NCI-H460 (cell line): ENCODE measurements around the gene GMDS. TPM values are rescaled to one million over a fixed set of nuclear protein-coding genes. Genes with fewer than 3 reads are reported as not detected.

Source experiments
- DNase-seq: peaks from one replicate; pipeline ENCODE4 v3.0.0-alpha.2; 2016; ENCODE audit warnings: low read depth; ENCODE audit errors: extremely low read depth
- total RNA-seq: library from RNA; depleted of rRNA; stranded (reverse); fragments of >200 nt; shearing (Covaris generic); gene quantifications from 2 replicates; pipeline ENCODE4 v1.2.3, GENCODE V29; 2014

Gene GMDS
- total RNA-seq, 1 experiment from 2014 or later: 20.3 TPM

DNA sequence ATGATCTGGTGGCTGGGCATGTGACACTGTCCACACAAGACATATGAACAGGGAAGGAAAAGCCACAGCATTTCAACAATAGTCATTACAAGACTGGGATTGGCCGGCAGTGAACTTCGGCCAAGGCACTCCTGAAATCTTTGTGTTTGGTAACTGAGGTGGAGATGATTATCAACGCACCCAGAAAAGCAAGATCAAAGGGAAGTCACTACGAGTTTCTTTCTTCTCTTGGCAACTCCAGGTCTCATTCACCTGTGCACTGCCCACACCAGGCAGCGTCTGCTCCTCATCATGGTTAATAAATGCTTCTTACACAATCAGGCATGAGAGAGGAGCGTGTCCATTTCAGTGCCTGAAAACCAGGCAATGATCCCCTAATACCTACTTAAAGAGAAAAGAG, 656.2 kb downstream of the GMDS start:
- DNase-seq: no peak

DNA sequence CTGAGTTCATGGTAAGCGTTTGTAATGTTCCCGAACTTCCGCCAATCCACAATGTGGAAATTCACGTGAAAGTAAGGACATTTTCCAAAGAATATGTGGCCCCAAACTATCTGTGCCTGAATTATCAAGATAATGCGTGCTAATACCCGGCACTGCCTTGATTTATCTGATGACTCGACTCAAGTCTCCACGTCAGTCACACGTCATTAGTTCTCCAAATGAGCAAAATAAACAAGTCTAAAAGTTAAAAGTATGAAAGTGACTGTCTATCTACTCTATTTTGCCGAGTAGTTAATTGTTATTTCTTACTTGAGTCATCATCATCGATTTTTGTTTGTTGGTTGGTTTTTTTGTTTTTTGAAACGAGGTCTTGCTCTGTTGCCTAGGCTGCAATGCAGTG, 657.4 kb downstream of the GMDS start:
- no peak for DNase-seq

DNA sequence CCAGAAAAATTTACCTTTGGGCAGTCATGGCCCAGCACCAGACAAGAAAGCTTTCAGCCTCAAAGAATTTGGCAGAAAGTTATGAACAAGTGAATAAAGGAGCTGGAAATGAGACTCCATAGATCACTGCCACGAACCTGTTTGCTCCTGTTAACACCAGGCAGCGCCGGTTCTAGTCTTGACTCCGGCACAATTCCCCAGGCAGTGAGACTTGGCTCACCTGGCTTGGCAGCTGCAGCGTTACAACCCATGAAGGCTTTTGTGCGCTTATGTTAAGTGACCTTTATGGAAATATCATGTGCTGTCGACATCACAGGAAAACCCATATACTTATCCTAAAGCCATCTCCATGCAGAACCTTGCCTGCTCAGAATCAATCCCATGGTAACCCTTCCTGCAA, 657.9 kb downstream of the GMDS start:
- no peak for DNase-seq

DNA sequence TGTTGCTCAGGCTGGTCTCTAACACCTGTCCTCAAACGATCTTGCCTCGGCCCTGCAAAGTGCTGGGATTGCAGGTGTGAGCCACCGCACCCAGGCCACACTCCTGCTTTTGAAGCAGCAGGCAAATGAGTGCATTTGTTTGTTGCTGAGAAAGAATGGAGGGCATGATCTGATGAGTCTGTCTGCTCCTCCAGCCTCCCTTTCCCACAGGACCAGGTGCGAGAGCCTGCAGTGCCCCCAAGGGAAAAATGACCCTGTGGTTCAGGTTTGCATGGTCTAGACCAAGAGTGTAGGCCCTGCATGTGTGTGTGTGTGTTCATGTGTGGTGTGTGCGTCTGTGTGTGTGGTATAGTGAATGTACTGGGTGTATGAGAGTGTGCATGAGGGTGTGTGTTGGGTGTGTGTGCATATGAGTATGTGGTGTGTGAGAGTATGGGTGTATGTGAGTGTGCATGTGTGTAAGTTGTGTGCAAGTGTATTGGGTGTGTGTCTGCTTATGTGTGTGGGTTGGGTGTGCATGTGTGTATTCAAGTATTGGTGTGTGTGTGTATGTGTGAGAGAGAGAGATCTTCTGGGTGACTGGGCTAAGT, 658.4 kb downstream of the GMDS start:
- no peak for DNase-seq

- DNase-seq: no peak
Measured at GRCh38 chr6:1586256-1586655, 659.1 kb downstream of the GMDS start.

DNA sequence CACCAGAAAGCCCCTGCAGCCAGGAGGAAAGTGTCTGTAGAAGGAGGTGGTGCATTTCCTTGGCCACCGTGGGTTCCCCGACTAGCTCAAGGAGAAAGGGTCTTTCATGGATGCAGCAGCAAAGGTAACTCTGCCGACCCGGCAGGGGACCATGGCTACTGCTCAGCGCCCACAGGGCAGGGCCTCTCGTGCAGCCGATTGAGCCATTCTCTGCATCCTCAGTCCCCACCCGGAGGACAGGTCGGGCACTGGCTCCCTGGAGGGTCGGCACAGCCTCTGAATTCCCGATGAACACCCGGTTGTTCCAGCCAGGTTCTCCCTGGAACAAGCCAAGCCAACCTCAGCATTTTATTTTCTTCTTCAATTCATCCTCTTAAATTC, 659.7 kb downstream of the GMDS start:
- DNase-seq: no peak

DNA sequence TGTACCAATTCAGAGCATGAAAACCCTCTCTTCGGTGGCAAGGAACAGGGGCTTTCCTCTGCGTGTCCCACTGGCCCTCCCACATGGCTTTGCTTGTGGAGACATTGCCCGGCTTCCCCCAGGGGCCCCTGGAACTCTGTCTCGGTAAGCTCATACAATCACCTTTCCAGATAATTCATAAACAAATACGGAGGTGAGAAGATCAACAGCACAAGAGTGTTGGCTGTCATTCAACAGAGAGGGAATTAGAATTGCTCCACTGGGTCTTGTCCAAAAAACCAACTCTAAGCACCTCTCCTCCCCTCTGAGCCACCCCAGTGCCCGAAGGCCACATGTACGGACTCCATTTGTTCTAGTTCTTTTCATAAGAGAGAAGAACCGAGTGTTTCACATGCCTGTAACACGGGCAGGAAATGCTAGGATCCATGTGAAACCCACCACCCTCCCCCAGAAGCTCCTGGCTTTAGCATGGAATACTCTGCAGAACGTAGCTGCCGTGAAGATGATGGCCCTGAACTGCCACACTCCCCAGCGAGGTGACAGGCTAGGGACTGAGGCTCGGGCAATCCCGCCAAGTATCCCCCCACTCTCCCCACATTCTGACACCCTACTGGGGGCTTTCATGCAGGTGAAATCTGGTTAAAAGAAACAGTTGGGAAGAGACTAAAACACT, 660.3 kb downstream of the GMDS start:
- DNase-seq: no peak

- no peak for DNase-seq
Measured at GRCh38 chr6:1584146-1584545, 661.3 kb downstream of the GMDS start.

GRCh38 chr6:1581120-1581991, 664.0 kb downstream of the GMDS start:
- DNase-seq: no peak

GRCh38 chr6:1580585-1580984, 664.8 kb downstream of the GMDS start:
- DNase-seq: no peak

DNA sequence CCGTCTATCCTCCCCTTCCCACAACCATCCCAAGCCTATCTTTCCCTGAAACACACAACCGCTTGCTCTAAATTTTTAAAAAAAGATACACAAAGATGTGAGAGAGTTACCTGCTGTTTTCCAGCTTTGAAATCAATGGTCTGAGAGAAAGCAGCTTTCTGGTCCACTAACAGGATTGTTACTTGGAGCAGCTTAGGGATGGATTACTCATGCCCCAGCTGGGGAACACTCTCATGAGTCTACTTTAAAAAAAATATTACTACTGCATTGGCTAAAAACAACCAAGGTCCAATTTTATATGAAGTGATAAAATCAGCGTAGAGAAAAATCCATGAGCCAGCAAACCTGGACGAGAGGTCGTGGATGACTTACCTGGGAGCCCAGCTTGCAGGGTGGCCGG, 665.3 kb downstream of the GMDS start:
- no peak for DNase-seq

- no peak for DNase-seq
Measured at GRCh38 chr6:1579096-1579495, 666.3 kb downstream of the GMDS start.

DNA sequence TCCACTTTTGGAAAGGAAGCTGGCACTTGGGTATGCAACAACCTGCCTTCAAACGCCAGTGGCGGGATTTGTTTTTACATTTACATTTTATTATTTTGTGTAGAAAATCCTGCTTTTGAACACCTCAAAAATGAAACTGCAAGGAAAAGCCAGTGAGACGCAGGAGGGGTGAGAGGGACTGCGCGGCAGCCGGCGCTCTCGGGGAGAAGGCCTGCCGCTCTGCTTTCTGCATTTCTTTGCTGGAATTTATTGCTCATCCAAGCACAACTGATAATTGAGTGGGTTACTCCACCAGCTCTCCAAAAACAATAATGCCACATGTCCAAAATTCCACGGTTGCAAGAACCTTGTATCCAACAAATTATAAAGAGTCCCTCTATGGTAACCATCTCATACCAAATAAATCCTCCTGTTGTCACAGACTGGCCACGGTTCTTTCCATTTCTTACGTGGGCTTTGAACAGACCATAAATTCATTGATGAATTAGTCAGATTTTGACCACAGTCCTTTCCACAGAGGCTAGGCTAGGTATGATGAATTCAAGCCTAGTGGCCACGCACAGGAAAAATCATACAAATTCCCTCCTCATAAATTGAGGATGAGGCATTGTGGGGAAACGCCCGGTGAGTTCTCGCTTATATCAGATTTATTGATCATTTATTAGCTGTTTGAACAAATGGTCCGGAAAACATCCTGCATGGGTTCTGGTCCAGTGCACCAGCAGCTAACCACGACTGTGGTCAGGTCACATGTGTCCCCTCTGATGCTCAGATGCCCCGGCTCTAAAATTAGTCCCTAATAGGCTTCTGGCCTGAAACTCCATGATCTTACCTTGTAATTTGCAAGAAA, 667.3 kb downstream of the GMDS start:
- no peak for DNase-seq

- DNase-seq: no peak
Measured at GRCh38 chr6:1577146-1577680, 668.2 kb downstream of the GMDS start.

DNA sequence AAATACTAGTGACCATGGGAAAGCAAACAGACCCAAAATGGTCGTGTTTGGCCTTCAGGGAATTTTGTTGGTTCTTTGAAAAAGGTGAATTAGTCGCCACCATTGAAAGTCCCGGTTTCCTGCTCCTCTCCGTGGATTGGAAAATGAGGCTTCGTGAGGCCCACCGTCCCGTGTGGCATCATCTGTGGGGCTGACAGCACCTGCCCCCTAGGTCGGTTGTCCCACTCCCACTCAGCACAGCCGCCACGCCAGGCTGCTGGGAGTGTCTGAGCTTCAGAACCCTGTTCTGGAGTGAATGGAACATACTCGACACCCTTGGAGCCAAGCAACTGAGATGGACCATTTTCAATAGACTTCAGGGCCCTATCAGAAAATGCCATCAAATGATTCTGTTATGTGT, 668.7 kb downstream of the GMDS start:
- DNase-seq: no peak

DNA sequence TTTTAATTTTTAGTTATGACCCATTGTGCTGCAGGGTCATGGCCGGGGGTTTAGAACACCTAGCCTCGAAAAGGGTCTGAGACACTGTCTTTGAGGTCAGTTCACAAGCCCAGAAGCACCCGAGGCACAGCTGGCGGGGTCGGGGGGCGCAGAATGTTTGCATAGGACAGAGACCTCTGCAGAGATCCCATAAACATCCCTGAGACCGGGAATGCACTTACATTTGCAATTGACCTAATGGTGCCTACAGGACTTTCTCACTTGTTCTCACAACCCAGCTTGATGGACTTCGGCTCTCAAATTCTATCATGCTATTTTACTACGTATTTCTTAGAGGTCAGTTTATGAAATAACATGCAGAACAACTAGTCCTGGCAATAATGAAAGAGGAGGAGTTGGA, 669.2 kb downstream of the GMDS start:
- no peak for DNase-seq

DNA sequence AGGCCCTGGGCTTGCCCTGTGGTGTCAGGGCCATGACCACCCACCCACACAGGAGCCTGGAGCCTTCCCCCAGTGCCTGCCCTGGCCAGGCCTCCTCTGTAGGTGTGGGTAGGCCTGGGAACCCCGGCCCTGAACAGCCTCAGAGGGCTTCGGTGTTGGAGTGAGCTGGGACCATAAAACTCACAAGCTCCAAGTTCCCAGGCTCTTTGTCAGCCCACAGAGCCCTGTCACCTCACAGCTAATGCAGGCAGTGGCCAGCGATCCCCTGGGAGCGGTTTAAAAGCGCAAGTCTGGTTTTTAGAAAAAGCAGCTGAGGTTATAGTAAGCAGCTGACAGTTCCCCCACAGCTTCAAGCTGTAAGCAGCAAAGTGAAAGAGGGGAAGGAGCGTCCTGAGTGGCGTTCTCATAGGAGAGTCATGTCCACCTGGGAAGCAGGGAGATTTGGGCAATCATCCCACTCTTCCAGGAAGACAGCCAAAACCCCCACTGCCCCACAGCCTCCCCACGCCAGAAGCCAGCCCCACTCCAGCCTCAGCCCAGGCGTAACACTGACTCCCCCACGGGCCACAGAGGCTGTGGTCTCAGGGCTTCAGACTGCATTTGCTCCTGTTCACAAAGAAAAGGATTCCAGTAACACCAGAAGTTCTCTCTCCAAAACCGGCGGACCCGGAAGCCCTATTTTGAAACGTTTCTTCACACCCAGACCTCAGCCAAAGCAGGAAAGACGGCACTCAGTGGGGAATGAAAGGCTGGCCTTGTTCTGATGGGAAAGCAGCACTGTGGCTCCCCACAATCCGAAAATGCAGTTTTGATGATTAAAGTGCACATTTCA, 670.0 kb downstream of the GMDS start:
- no peak for DNase-seq

GRCh38 chr6:1574890-1575209, 670.6 kb downstream of the GMDS start:
- DNase-seq: no peak

- DNase-seq: no peak
Measured at GRCh38 chr6:1574083-1574761, 671.2 kb downstream of the GMDS start.
